ENCODE measurements around the gene MICAL1. TPM values are rescaled to one million over a fixed set of nuclear protein-coding genes. Genes with fewer than 3 reads are reported as not detected.

MICAL1 gene
- total and polyA plus RNA-seq, 10 of the 15 experiments (the other 5 are each of a cell fraction or from before 2014, with no cell fraction given) = 0.32 to 71.6 (median 45.3) TPM

- no peaks in the 10 kb centered on the region for H3K27me3 ChIP-seq (replicated peaks in 1 of 2; ENCODE audit: control insufficient read depth in 2 of 2, insufficient read depth in 2 of 2, low read length in 1 of 2)
- BruUV-seq (replicated peaks) = no TSS peak
- no peaks in the 10 kb centered on the region for H4K20me1 ChIP-seq (ENCODE audit: control insufficient read depth, insufficient read depth)
- H3K4me1 ChIP-seq (ENCODE audit: control insufficient read depth, insufficient read depth, low read length) = no peaks in the 10 kb centered on the region; the same call in 1 of the 2 replicates
- intact Hi-C loops (cut with micrococcal nuclease; ENCODE audit: unreplicated experiment) = loop anchor here (10.0 kb wide), 1 partner anchor 706 kb away; the partner anchor contains the start of gene CDC40
- ATAC-seq (peak; percentile 8), DNase-seq (ENCODE audit: low read depth, low spot score) (no peak), FAIRE-seq (no peak)
- in situ Hi-C loops (cut with MboI) = no loop called here
- SMC1A ChIA-PET (ENCODE audit: uncharacterized antibody, unreplicated experiment) = interaction anchor here (0.7 to 9.4 kb wide), 12 partner anchors 10 to 1205 kb away, joined by 3 to 148 read pairs (median 4); partner anchors contain the start of genes MICAL1, PPIL6 and SMPD2
- CTCF ChIA-PET = interaction anchor here (0.8 to 4.5 kb wide), 10 partner anchors 13 to 105 kb away, joined by 3 to 35 read pairs (median 4); partner anchors contain the start of genes MICAL1, PPIL6 and SMPD2
- POLR2A ChIA-PET = interaction anchor here (0.7 to 9.3 kb wide), 5 partner anchors 10 to 38 kb away, joined by 3 to 132 read pairs (median 8); partner anchors contain the start of genes MICAL1 and SMPD2
- H2AFZ ChIP-seq (ENCODE audit: control insufficient read depth, low read depth, low read length) = no peak overlapping the region
- H3K4me3 ChIP-seq = peak overlapping the region; percentile 56
- peaks cover 73% of the 10 kb centered on the region for H3K79me2 ChIP-seq (ENCODE audit: control insufficient read depth, insufficient read depth, low read length)
- peaks cover 0 to 23% of the 10 kb centered on the region in 2 experiments; a peak in 2 of 4 replicates for H3K36me3 ChIP-seq (ENCODE audit: control insufficient read depth in 2 of 2, insufficient read depth in 2 of 2, low read length in 1 of 2)
- RAD21 ChIA-PET (ENCODE audit: unreplicated experiment) = interaction anchor here (0.6 to 5.5 kb wide), 9 partner anchors 10 to 96 kb away, joined by 3 to 97 read pairs (median 7); partner anchors contain the start of genes CD164, MICAL1, PPIL6 and SMPD2
- H3K9ac ChIP-seq (ENCODE audit: control insufficient read depth, insufficient read depth, low read length) = peak overlapping the region; percentile 39
- H3K4me2 ChIP-seq (ENCODE audit: control insufficient read depth, insufficient read depth) = peak overlapping the region; percentile 84
- H3K27ac ChIP-seq (ENCODE audit: control insufficient read depth, insufficient read depth) = peak overlapping the region; percentile 64
- 14% methylated on average over 5 of the region's 5 CpGs for WGBS (ENCODE audit: insufficient coverage, insufficient replicate concordance, low lambda C conversion rate, missing lambda C conversion rate)
- no peaks in the 10 kb centered on the region for H3K9me3 ChIP-seq (replicated peaks; ENCODE audit: control insufficient read depth, insufficient read depth, low read length)
- TF ChIP-seq HDAC2 (IDR thresholded peaks at IDR 0.05) = no peak
- peak; percentile 16; the same call in 1 of the 2 replicates for TF ChIP-seq TCF7 (IDR thresholded peaks at IDR 0.05; ENCODE audit: borderline replicate concordance)
- TF ChIP-seq ZNF274 (IDR thresholded peaks at IDR 0.05; ENCODE audit: insufficient read depth, insufficient read length) = no peak
- no peak for TF ChIP-seq RB1 (IDR thresholded peaks at IDR 0.05; ENCODE audit: borderline replicate concordance)
- TF ChIP-seq ZNF592 (IDR thresholded peaks at IDR 0.05) = no peak
- no peak for TF ChIP-seq NR2C2 (IDR thresholded peaks at IDR 0.05; ENCODE audit: borderline replicate concordance, control insufficient read depth, insufficient read length, low read depth)
- TF ChIP-seq MYB (IDR thresholded peaks at IDR 0.05; ENCODE audit: borderline replicate concordance, low read depth, low read length) = no peak
- no peak for TF ChIP-seq IRF3 (IDR thresholded peaks at IDR 0.05)
- TF ChIP-seq ATF7 (IDR thresholded peaks at IDR 0.05; ENCODE audit: low read depth) = no peak
- no peak for TF ChIP-seq ZNF217 (IDR thresholded peaks at IDR 0.05)
- TF ChIP-seq, protein P1, sequence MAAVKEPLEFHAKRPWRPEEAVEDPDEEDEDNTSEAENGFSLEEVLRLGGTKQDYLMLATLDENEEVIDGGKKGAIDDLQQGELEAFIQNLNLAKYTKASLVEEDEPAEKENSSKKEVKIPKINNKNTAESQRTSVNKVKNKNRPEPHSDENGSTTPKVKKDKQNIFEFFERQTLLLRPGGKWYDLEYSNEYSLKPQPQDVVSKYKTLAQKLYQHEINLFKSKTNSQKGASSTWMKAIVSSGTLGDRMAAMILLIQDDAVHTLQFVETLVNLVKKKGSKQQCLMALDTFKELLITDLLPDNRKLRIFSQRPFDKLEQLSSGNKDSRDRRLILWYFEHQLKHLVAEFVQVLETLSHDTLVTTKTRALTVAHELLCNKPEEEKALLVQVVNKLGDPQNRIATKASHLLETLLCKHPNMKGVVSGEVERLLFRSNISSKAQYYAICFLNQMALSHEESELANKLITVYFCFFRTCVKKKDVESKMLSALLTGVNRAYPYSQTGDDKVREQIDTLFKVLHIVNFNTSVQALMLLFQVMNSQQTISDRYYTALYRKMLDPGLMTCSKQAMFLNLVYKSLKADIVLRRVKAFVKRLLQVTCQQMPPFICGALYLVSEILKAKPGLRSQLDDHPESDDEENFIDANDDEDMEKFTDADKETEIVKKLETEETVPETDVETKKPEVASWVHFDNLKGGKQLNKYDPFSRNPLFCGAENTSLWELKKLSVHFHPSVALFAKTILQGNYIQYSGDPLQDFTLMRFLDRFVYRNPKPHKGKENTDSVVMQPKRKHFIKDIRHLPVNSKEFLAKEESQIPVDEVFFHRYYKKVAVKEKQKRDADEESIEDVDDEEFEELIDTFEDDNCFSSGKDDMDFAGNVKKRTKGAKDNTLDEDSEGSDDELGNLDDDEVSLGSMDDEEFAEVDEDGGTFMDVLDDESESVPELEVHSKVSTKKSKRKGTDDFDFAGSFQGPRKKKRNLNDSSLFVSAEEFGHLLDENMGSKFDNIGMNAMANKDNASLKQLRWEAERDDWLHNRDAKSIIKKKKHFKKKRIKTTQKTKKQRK (IDR thresholded peaks at IDR 0.05; ENCODE audit: low read depth, low read length) = no peak
- no peak for TF ChIP-seq YBX1 (IDR thresholded peaks at IDR 0.05)
- no peak for TF ChIP-seq NBN (IDR thresholded peaks at IDR 0.05)
- TF ChIP-seq FOXM1 (IDR thresholded peaks at IDR 0.05; ENCODE audit: low read depth, low read length) = no peak
- TF ChIP-seq TCF12 (IDR thresholded peaks at IDR 0.05; ENCODE audit: low read depth, low read length) = no peak
These were observed 23.5 kb upstream of the MICAL1 start for GRCh38 chr6:109478841-109479624.

All from GM12878 (cell line).